Breast epithelium (tissue), 4 donors: ENCODE results near the gene TBC1D8. TPM values are rescaled to one million over a fixed set of nuclear protein-coding genes. Genes with fewer than 3 reads are reported as not detected.

Experiments
- DNase-seq, 2 donors: peaks; one replicate each; pipeline ENCODE4 v3.0.0-alpha.2; 2019; ENCODE audit warnings: low spot score in 2 of 2
- H3K27ac ChIP-seq, 2 donors: fragments of 200-600 bp; sonication (generic) in 1 of 2; one replicate each; pipeline ENCODE4 v1.5.1; 2016 to 2019; ENCODE audit warnings: mild to moderate bottlenecking in 1 of 2
- H3K27me3 ChIP-seq, 2 donors: fragments of 200-600 bp; sonication (generic) in 1 of 2; one replicate each; pipeline versions ENCODE4 v1.5.1 to v1.6.0; 2017 to 2019; ENCODE audit warnings: control low read depth in 1 of 2, mild to moderate bottlenecking in 1 of 2
- H3K36me3 ChIP-seq: fragments of 200-600 bp; one replicate; pipeline ENCODE4 v1.5.1; 2019
- H3K4me1 ChIP-seq, 2 donors: fragments of 200-600 bp; sonication (generic); one replicate each; pipeline ENCODE4 v1.5.1; 2016 to 2019; ENCODE audit warnings: control low read depth in 1 of 2
- H3K4me3 ChIP-seq, 3 donors: fragments of 200-600 bp; sonication (generic); 1 replicate in 2 of 3; 2 replicates in 1 of 3; pipeline ENCODE4 v1.5.1; 2016 to 2019; ENCODE audit warnings: mild to moderate bottlenecking in 3 of 3, moderate library complexity in 2 of 3
- H3K9me3 ChIP-seq, 2 donors: fragments of 200-600 bp; sonication (generic) in 1 of 2; one replicate each; pipeline ENCODE4 v1.5.1; 2016 to 2019; ENCODE audit warnings: control low read depth in 1 of 2
- CTCF ChIP-seq, 3 donors: fragments of 450-650 bp; IDR thresholded peaks; one replicate each; pipeline ENCODE4 v1.5.1; 2016 to 2017; ENCODE audit warnings: antibody characterized with exemption in 3 of 3, mild to moderate bottlenecking in 3 of 3, moderate library complexity in 3 of 3
- POLR2A ChIP-seq: fragments of 450-650 bp; IDR thresholded peaks from one replicate; pipeline ENCODE4 v1.6.1; 2016; ENCODE audit warnings: antibody characterized with exemption, mild to moderate bottlenecking, moderate library complexity
- POLR2AphosphoS5 ChIP-seq, 3 donors: sonication (generic); formaldehyde crosslinking; IDR thresholded peaks; one replicate each; pipeline ENCODE4 v1.6.1; 2017; ENCODE audit warnings: antibody characterized with exemption in 3 of 3
- intact Hi-C: fragments of 100-400 bp; cut with DNase I; formaldehyde crosslinking; loops from one replicate; pipeline ENCODE4 v1.15.1; 2023; ENCODE audit warnings: low total_unique reads
- total RNA-seq, 3 donors: library from RNA; depleted of rRNA; stranded (reverse); fragments of >200 nt; gene quantifications; one replicate each; pipeline ENCODE4 v1.1.0, GENCODE V29; 2016

TBC1D8 gene
- total RNA-seq, 3 donors from 2014 or later, result 19.5 to 92.4 (median 89.7) TPM

GRCh38 chr2:101162561-101163330 is 11.6 kb upstream of the TBC1D8 start:
- no peak overlapping the region for H3K27ac ChIP-seq
- no peaks in the 10 kb centered on the region for H3K27me3 ChIP-seq
- TF ChIP-seq POLR2A, result no peak
- TF ChIP-seq CTCF (IDR thresholded peaks at IDR 0.05), result no peak
- TF ChIP-seq POLR2AphosphoS5 (IDR thresholded peaks at IDR 0.05), result no peak
- peaks cover 2 to 5% of the 10 kb centered on the region in 2 donors for H3K9me3 ChIP-seq
- no peak for DNase-seq
- no peaks in the 10 kb centered on the region for H3K36me3 ChIP-seq
- no peak overlapping the region for H3K4me3 ChIP-seq
- intact Hi-C loops, result no loop called here
- H3K4me1 ChIP-seq, result no peaks in the 10 kb centered on the region

- no peaks in the 10 kb centered on the region for H3K9me3 ChIP-seq
- intact Hi-C loops, result no loop called here
- TF ChIP-seq CTCF (IDR thresholded peaks at IDR 0.05), result no peak
- no peak for TF ChIP-seq POLR2A
- TF ChIP-seq POLR2AphosphoS5 (IDR thresholded peaks at IDR 0.05), result no peak
Measured at GRCh38 chr2:101161658-101162057, 10.5 kb upstream of the TBC1D8 start.

GRCh38 chr2:101160454-101160853 is 9.3 kb upstream of the TBC1D8 start:
- no peak overlapping the region for H3K4me3 ChIP-seq
- intact Hi-C loops, result no loop called here
- H3K9me3 ChIP-seq, result no peaks in the 10 kb centered on the region
- H3K27me3 ChIP-seq, result no peaks in the 10 kb centered on the region
- H3K36me3 ChIP-seq, result no peaks in the 10 kb centered on the region
- H3K4me1 ChIP-seq, result no peaks in the 10 kb centered on the region
- TF ChIP-seq CTCF (IDR thresholded peaks at IDR 0.05) (no peak), POLR2A (no peak), POLR2AphosphoS5 (IDR thresholded peaks at IDR 0.05) (no peak)
- H3K27ac ChIP-seq, result no peak overlapping the region
- DNase-seq, result no peak

More at GRCh38 chr2:101161658-101162057, 10.5 kb upstream of the TBC1D8 start:
- no peak for DNase-seq
- Histone ChIP-seq H3K27me3 (no peaks in the 10 kb centered on the region), H3K4me3 (no peak overlapping the region), H3K36me3 (no peaks in the 10 kb centered on the region), H3K4me1 (no peaks in the 10 kb centered on the region), H3K27ac (no peak overlapping the region)

- TF ChIP-seq POLR2AphosphoS5 (IDR thresholded peaks at IDR 0.05) (no peak), CTCF (IDR thresholded peaks at IDR 0.05) (no peak), POLR2A (no peak)
- no peaks in the 10 kb centered on the region for H3K36me3 ChIP-seq
- intact Hi-C loops, result no loop called here
Measured at GRCh38 chr2:101159526-101159925, 8.3 kb upstream of the TBC1D8 start.

GRCh38 chr2:101157272-101157671 is 6.1 kb upstream of the TBC1D8 start:
- Histone ChIP-seq H3K9me3 (no peaks in the 10 kb centered on the region), H3K36me3 (no peaks in the 10 kb centered on the region)
- intact Hi-C loops, result no loop called here

More at GRCh38 chr2:101159526-101159925, 8.3 kb upstream of the TBC1D8 start:
- no peak overlapping the region for H3K4me3 ChIP-seq
- H3K27ac ChIP-seq, result no peak overlapping the region
- H3K27me3 ChIP-seq, result no peaks in the 10 kb centered on the region
- no peak for DNase-seq
- H3K4me1 ChIP-seq, result no peaks in the 10 kb centered on the region
- no peaks in the 10 kb centered on the region for H3K9me3 ChIP-seq

More at GRCh38 chr2:101157272-101157671, 6.1 kb upstream of the TBC1D8 start:
- H3K4me3 ChIP-seq, result no peak overlapping the region
- H3K4me1 ChIP-seq, result no peaks in the 10 kb centered on the region
- TF ChIP-seq POLR2AphosphoS5 (IDR thresholded peaks at IDR 0.05) (no peak), POLR2A (no peak), CTCF (IDR thresholded peaks at IDR 0.05) (no peak)
- H3K27me3 ChIP-seq, result no peaks in the 10 kb centered on the region
- no peak for DNase-seq
- no peak overlapping the region for H3K27ac ChIP-seq
